Stimulated activated CD8-positive, alpha-beta memory T cell treated with anti-CD3 and anti-CD28 coated beads, Interleukin-12 subunit alpha, Interleukin-12 subunit beta, amount 100 ng/mL, for 4 hours (primary cell): Measurements from ENCODE around the gene PATJ.

Experiments used
- DNase-seq: peaks from one replicate; pipeline ENCODE4 v3.0.0-alpha.2; 2020; ENCODE audit warnings: low read depth

The PATJ gene

GRCh38 chr1:62050165-62050564 is 307.9 kb downstream of the PATJ start:
- DNase-seq: no peak

- DNase-seq: no peak
Measured at GRCh38 chr1:62052946-62053345, 310.7 kb downstream of the PATJ start.

GRCh38 chr1:62054188-62054587 is 311.9 kb downstream of the PATJ start:
- DNase-seq: no peak

GRCh38 chr1:62057230-62057629 is 314.9 kb downstream of the PATJ start:
- no peak for DNase-seq

- DNase-seq: no peak
Measured at GRCh38 chr1:62057641-62058290, 315.5 kb downstream of the PATJ start.

DNA sequence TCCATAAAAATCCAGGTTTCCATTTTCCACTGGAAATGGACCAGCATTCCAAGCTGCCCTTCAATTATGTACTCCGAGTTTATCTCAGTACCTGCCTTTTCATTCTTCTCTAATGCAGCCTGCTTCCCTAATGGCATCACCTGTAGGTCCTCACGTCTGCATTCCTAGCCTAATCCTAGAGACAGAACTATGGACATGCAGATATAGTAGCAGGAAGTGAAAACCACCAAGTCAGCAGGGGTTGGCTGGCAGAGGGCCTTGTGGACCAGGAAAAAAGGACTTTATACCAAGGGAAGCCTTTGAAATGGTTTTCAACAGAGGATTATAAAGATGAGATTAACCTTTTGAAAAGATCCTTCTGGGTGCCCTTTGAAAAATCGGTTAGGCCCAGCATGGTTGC is 316.7 kb downstream of the PATJ start:
- no peak for DNase-seq

GRCh38 chr1:62062087-62062486 is 319.8 kb downstream of the PATJ start:
- DNase-seq: no peak

GRCh38 chr1:62064829-62065407 is 322.6 kb downstream of the PATJ start:
- no peak for DNase-seq

DNA sequence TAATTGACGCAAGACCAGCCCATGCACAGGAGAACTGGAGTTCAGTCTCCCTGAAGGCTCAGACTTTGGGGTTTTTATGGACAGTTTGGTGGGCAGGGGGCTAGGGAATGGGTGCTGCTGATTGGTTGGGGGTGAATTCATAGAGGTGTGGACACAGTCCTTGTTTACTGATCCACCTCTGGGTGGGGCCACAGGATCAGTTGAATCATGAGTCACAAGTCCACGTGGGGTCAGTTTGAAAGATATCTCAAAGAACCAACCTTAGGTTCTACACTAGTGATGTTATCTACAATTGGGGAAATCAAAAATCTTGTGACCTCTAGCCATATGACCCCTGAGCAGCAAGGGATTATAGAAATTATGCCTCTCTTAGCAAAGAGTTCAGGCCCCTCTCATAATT is 324.4 kb downstream of the PATJ start:
- DNase-seq: no peak

- DNase-seq: no peak
Measured at GRCh38 chr1:62068416-62068843, 326.1 kb downstream of the PATJ start.

- no peak for DNase-seq
Measured at GRCh38 chr1:62068978-62069377, 326.7 kb downstream of the PATJ start.

DNA sequence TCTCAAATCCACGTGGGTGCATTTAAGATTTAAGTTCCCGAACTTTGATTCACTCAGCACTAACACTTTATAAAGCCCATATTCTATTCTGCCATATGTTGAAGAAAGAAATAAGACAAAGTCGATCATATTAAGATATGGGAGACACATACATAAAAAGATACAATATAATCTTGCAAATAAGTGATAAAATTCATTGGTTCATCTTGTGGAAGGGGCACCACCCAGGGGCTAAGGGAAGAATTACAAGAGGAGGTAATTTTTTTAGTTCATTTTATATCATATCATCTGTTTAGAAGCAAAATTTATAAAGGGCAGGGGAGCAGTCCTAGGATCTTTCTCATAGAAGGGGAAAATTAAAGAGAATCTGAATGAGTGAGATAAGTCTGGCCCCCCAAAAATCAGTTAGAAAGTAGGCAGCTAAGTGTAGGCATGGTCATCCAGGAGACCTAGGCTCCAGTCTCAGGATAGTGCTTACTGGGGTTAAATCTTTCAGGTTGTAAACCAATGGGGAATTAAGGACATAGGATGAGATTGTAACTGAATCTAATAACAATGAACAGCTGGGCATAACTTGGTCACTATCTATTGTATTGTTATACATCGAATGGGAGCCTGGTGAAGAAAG is 328.2 kb downstream of the PATJ start:
- no peak for DNase-seq

DNA sequence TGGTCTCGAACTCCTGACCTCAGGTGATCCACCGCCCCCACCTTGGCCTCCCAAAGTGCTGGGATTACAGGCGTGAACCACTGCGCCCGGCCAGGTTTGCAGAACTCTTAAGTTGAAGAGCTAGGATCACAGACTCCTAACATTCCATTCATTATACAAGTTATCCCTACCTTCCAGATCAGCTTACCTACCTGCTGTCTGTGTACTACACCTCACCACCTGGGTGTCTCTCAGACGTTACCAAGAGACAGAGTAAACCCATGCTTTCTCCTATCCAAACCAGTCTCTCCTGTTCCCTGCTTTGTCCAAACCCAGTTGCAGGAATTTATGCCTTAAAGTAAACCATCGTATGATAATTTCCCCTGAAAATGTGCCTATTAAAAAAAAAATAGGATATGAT is 329.4 kb downstream of the PATJ start:
- DNase-seq: no peak

GRCh38 chr1:62076286-62076685 is 334.0 kb downstream of the PATJ start:
- no peak for DNase-seq

DNA sequence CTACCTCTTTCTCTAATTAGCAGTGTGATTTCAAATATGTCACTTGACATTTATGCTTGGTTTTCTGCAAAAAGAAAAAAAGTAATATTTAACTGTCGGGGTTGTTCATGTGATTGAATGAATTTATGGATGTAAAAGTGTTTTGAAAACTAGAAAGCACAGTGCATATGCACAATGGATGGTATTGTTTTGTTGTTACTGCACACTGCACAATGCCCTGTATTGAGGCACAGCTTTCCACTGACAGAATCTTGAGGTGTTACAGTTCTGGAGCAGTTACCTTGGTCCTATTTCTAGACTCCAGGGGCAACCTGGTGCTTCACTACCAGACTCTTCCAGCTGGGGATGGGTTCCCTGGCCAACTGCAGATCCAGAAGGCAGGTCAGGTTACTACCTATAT is 335.5 kb downstream of the PATJ start:
- no peak for DNase-seq

GRCh38 chr1:62082456-62083363 is 340.4 kb downstream of the PATJ start:
- DNase-seq: no peak

- DNase-seq: no peak
Measured at GRCh38 chr1:62084310-62084890, 342.1 kb downstream of the PATJ start.

GRCh38 chr1:62088439-62088838 is 346.2 kb downstream of the PATJ start:
- no peak for DNase-seq

DNA sequence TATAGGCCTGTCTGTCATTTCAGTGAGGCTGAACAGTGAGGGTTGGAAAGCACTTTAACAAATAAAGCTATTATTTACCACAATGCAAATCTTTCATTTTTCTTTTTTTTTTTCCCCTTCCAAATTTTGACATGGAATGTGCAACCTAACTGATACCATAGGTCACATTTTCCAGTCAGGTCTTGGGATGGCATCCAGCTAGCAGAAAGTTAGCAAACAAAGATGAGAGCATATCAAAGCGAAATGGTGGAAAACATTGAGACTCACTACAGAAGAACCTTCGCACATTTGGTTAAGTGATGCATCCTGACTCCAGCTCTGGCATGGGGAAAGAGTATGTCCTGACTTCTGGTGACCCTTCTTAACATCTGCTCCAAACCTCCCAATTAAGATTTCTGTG is 347.3 kb downstream of the PATJ start:
- no peak for DNase-seq

DNA sequence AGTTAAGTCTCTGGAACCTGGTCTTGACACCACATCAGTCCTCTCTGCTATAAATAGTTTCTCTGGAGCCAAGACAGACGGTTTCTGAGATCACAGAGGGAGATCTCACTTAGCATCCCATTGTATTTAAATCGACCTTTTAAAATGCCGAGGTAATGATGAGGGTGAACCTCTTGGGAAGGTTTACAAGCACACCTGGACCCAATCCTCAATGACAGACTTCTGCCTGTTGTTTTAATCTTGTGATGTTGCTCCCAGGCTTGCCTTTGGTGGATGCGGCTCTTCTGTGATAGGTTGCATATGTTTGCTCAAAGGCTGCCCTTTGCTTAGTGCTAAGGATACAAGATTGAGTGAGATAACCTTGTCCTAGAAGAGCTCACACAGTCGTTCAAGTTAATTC is 347.7 kb downstream of the PATJ start:
- DNase-seq: no peak

GRCh38 chr1:62092110-62092509 is 349.8 kb downstream of the PATJ start:
- DNase-seq: no peak

DNA sequence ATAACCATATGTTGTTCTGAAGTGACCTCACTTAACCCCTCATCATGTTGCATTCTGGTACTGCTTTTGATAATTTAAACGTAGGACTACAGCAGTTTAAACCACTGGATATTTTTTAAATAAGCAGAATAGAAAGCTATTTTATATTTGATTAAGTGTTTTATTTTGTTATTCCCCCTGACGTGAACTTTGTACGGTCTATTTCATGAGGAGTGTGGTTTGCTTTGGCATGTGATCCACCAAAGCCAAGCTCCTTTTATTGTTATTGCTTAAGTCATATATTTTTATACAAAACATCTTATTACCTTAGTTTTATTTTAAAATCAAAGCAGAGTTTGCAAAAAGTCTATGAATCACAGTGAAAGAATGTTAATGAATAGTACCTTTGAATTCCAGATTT is 351.0 kb downstream of the PATJ start:
- no peak for DNase-seq
